Trophoblast cell (in vitro differentiated cells and primary cell): ENCODE measurements around the gene STRIP2.

Experiments
- DNase-seq, 2 donors: peaks; one replicate each; pipeline ENCODE4 v3.0.0-alpha.2; 2016
- H2AFZ ChIP-seq: 2 replicates; pipeline ENCODE4 v1.6.1; 2013; ENCODE audit warnings: low read length, moderate library complexity, mild to moderate bottlenecking; ENCODE audit not compliant: insufficient read depth, poor library complexity
- H2AK5ac ChIP-seq: 2 replicates; pipeline ENCODE4 v1.6.1; 2013; ENCODE audit warnings: mild to moderate bottlenecking, low read length
- H2BK120ac ChIP-seq: 2 replicates; pipeline ENCODE4 v1.6.1; 2013; ENCODE audit warnings: low read length, mild to moderate bottlenecking, moderate library complexity; ENCODE audit not compliant: insufficient read depth, poor library complexity
- H2BK12ac ChIP-seq: 2 replicates; pipeline ENCODE4 v1.6.1; 2013; ENCODE audit warnings: mild to moderate bottlenecking, low read length, moderate library complexity
- H2BK5ac ChIP-seq: 2 replicates; pipeline ENCODE4 v1.6.1; 2013; ENCODE audit warnings: low read length, low read depth, moderate library complexity, mild to moderate bottlenecking; ENCODE audit not compliant: poor library complexity
- H3K14ac ChIP-seq: 2 replicates; pipeline ENCODE4 v1.6.1; 2013; ENCODE audit warnings: mild to moderate bottlenecking, low read length
- H3K18ac ChIP-seq: 2 replicates; pipeline ENCODE4 v1.6.1; 2013; ENCODE audit warnings: mild to moderate bottlenecking, low read length
- H3K23ac ChIP-seq: 2 replicates; pipeline ENCODE4 v1.6.1; 2013; ENCODE audit warnings: low read length
- H3K27ac ChIP-seq: 2 replicates; pipeline ENCODE4 v1.5.1; 2013; ENCODE audit warnings: low read depth, mild to moderate bottlenecking, inconsistent platforms, low read length, moderate library complexity
- H3K27me3 ChIP-seq: 2 replicates; pipeline ENCODE4 v1.6.1; 2013; ENCODE audit warnings: inconsistent platforms, mild to moderate bottlenecking, low read length, moderate library complexity; ENCODE audit not compliant: insufficient read depth
- H3K36me3 ChIP-seq, 2 experiments: 1 replicate in 1 of 2; 2 replicates in 1 of 2; pipeline ENCODE4 v1.6.1; 2013; ENCODE audit warnings: low read length in 2 of 2, mild to moderate bottlenecking in 2 of 2, moderate library complexity in 1 of 2; ENCODE audit not compliant: insufficient read depth in 2 of 2, control insufficient read depth in 1 of 2
- H3K4ac ChIP-seq: 2 replicates; pipeline ENCODE4 v1.6.1; 2013; ENCODE audit warnings: low read depth, mild to moderate bottlenecking, low read length, moderate library complexity
- H3K4me1 ChIP-seq, 2 experiments: 1 replicate in 1 of 2; 2 replicates in 1 of 2; pipeline ENCODE4 v1.6.1; 2013; ENCODE audit warnings: low read length in 2 of 2, mild to moderate bottlenecking in 2 of 2, moderate library complexity in 1 of 2; ENCODE audit not compliant: insufficient read depth in 2 of 2, control insufficient read depth in 1 of 2
- H3K4me2 ChIP-seq: 2 replicates; pipeline ENCODE4 v1.6.1; 2013; ENCODE audit warnings: inconsistent platforms, mild to moderate bottlenecking, low read length, moderate library complexity
- H3K4me3 ChIP-seq: 2 replicates; pipeline ENCODE4 v1.5.1; 2013; ENCODE audit warnings: mild to moderate bottlenecking, low read depth, low read length, inconsistent platforms
- H3K79me1 ChIP-seq: one replicate; pipeline ENCODE4 v1.6.1; 2013; ENCODE audit warnings: low read length
- H3K79me2 ChIP-seq: 2 replicates; pipeline ENCODE4 v1.6.1; 2013; ENCODE audit warnings: low read length, mild to moderate bottlenecking; ENCODE audit not compliant: control insufficient read depth, insufficient read depth, poor library complexity
- H3K9ac ChIP-seq: 2 replicates; pipeline ENCODE4 v1.6.1; 2013; ENCODE audit warnings: mild to moderate bottlenecking, low read length
- H3K9me3 ChIP-seq: 2 replicates; pipeline ENCODE4 v1.6.1; 2013; ENCODE audit warnings: low read depth, mild to moderate bottlenecking, control low read depth, inconsistent platforms, low read length; ENCODE audit not compliant: insufficient read depth
- H4K12ac ChIP-seq: 2 replicates; pipeline ENCODE4 v1.6.1; 2013; ENCODE audit warnings: low read depth, mild to moderate bottlenecking, low read length, moderate library complexity
- H4K8ac ChIP-seq: 2 replicates; pipeline ENCODE4 v1.6.1; 2013; ENCODE audit warnings: low read depth, mild to moderate bottlenecking, low read length, moderate library complexity
- H4K91ac ChIP-seq: one replicate; pipeline ENCODE4 v1.6.1; 2013; ENCODE audit warnings: low read depth, mild to moderate bottlenecking, low read length, moderate library complexity
- WGBS: extraction: QIAGEN DNeasy Blood & Tissue Kit; methylation state at CpG from one replicate; pipeline ENCODE4 v1.1.7; 2013; ENCODE audit warnings: missing lambda C conversion rate; ENCODE audit not compliant: insufficient read length, insufficient coverage; ENCODE audit errors: extremely low coverage; 5-methylcytosine and 5-hydroxymethylcytosine counted together

Gene STRIP2

GRCh38 chr7:129457101-129457500 lies 22.9 kb downstream of the STRIP2 start:
- Histone ChIP-seq H3K9ac (no peak overlapping the region), H3K79me1 (no peaks in the 10 kb centered on the region), H3K4me2 (no peak overlapping the region), H3K9me3 (no peaks in the 10 kb centered on the region), H2BK12ac (no peak overlapping the region), H4K91ac (no peak overlapping the region), H3K23ac (no peak overlapping the region), H2AFZ (no peak overlapping the region), H4K8ac (no peak overlapping the region), H3K4ac (no peak overlapping the region), H3K4me1 (peaks cover 5 to 11% of the 10 kb centered on the region in 2 experiments), H3K18ac (no peak overlapping the region), H3K4me3 (no peak overlapping the region), H2BK5ac (no peak overlapping the region), H2AK5ac (no peak overlapping the region), H3K27ac (no peak overlapping the region), H4K12ac (no peak overlapping the region), H3K79me2 (no peaks in the 10 kb centered on the region), H3K36me3 (peaks cover 0 to 5% of the 10 kb centered on the region in 2 experiments), H2BK120ac (no peak overlapping the region), H3K14ac (no peak overlapping the region), H3K27me3 (no peaks in the 10 kb centered on the region)
- no CpG with 5 or more reads among the region's 3 CpGs for WGBS
- no peak for DNase-seq

GRCh38 chr7:129458171-129458570 lies 23.9 kb downstream of the STRIP2 start:
- H3K4ac ChIP-seq = no peak overlapping the region
- WGBS = no CpG with 5 or more reads among the region's 5 CpGs

GRCh38 chr7:129461809-129462208 lies 27.6 kb downstream of the STRIP2 start:
- peak overlapping the region; percentile 37 for H2BK120ac ChIP-seq
- no peak overlapping the region for H3K4ac ChIP-seq
- H3K36me3 ChIP-seq = peaks cover 0 to 2% of the 10 kb centered on the region in 2 experiments
- H2BK5ac ChIP-seq = no peak overlapping the region
- H3K4me2 ChIP-seq = no peak overlapping the region
- no CpG with 5 or more reads among the region's 2 CpGs for WGBS
- H3K14ac ChIP-seq = no peak overlapping the region
- H2BK12ac ChIP-seq = no peak overlapping the region
- H3K9me3 ChIP-seq = no peaks in the 10 kb centered on the region
- H2AFZ ChIP-seq = no peak overlapping the region
- H2AK5ac ChIP-seq = no peak overlapping the region
- no peak for DNase-seq
- H4K91ac ChIP-seq = no peak overlapping the region
- no peak overlapping the region for H3K18ac ChIP-seq
- no peak overlapping the region for H3K9ac ChIP-seq
- H3K27ac ChIP-seq = no peak overlapping the region
- no peaks in the 10 kb centered on the region for H3K4me1 ChIP-seq
- H3K79me2 ChIP-seq = no peaks in the 10 kb centered on the region
- no peak overlapping the region for H4K8ac ChIP-seq
- no peak overlapping the region for H3K4me3 ChIP-seq
- H4K12ac ChIP-seq = no peak overlapping the region
- no peak overlapping the region for H3K23ac ChIP-seq
- H3K27me3 ChIP-seq = no peaks in the 10 kb centered on the region
- no peaks in the 10 kb centered on the region for H3K79me1 ChIP-seq

More at GRCh38 chr7:129458171-129458570, 23.9 kb downstream of the STRIP2 start:
- no peak for DNase-seq
- Histone ChIP-seq H3K14ac (no peak overlapping the region), H3K4me2 (no peak overlapping the region), H4K12ac (no peak overlapping the region), H2BK120ac (no peak overlapping the region), H3K4me3 (no peak overlapping the region), H3K27ac (no peak overlapping the region), H3K79me1 (no peaks in the 10 kb centered on the region), H3K9me3 (no peaks in the 10 kb centered on the region), H2BK12ac (no peak overlapping the region), H3K36me3 (peaks cover 0 to 5% of the 10 kb centered on the region in 2 experiments), H4K8ac (no peak overlapping the region), H3K27me3 (no peaks in the 10 kb centered on the region), H2AFZ (no peak overlapping the region), H3K18ac (no peak overlapping the region), H3K79me2 (no peaks in the 10 kb centered on the region), H3K23ac (no peak overlapping the region), H2BK5ac (no peak overlapping the region), H4K91ac (no peak overlapping the region), H3K4me1 (peaks cover 5 to 11% of the 10 kb centered on the region in 2 experiments), H2AK5ac (no peak overlapping the region), H3K9ac (no peak overlapping the region)

GRCh38 chr7:129462420-129462819 lies 28.2 kb downstream of the STRIP2 start:
- no peak for DNase-seq
- Histone ChIP-seq H2AFZ (no peak overlapping the region), H3K27me3 (no peaks in the 10 kb centered on the region), H3K79me2 (no peaks in the 10 kb centered on the region), H3K27ac (no peak overlapping the region), H3K9ac (no peak overlapping the region), H3K23ac (no peak overlapping the region), H2AK5ac (no peak overlapping the region), H3K14ac (no peak overlapping the region), H3K4me2 (no peak overlapping the region), H4K91ac (no peak overlapping the region), H4K12ac (no peak overlapping the region), H4K8ac (no peak overlapping the region), H3K79me1 (no peaks in the 10 kb centered on the region), H3K36me3 (peaks cover 0 to 2% of the 10 kb centered on the region in 2 experiments), H3K4ac (no peak overlapping the region), H3K18ac (no peak overlapping the region), H2BK5ac (no peak overlapping the region), H3K4me1 (no peaks in the 10 kb centered on the region), H3K9me3 (no peaks in the 10 kb centered on the region), H3K4me3 (no peak overlapping the region), H2BK120ac (no peak overlapping the region), H2BK12ac (no peak overlapping the region)
- no CpG with 5 or more reads among the region's 1 CpG for WGBS
